Measurements from ENCODE around the gene MED28.

GRCh38 chr4:17633600-17633999 lies 19.2 kb downstream of the MED28 start:
- no peak for TF ChIP-seq ARNTL (CRISPR knock-in tag; IDR thresholded peaks at IDR 0.05; ENCODE audit: borderline replicate concordance, low read depth)
- no peak for TF ChIP-seq POU6F1 (CRISPR knock-in tag; IDR thresholded peaks at IDR 0.05; ENCODE audit: borderline replicate concordance, low read depth)

All from SK-N-SH treated with all-trans-retinoic acid at 6 μM for 48 hours (cell line).